HG03196 (cell line): ENCODE data around the gene SHQ1.

ENCODE experiments used
- ATAC-seq: cut with Tn5 transposase; IDR thresholded peaks from one replicate; pipeline ENCODE4 v1.9.1; 2021; ENCODE audit not compliant: unreplicated experiment

SHQ1 gene

DNA sequence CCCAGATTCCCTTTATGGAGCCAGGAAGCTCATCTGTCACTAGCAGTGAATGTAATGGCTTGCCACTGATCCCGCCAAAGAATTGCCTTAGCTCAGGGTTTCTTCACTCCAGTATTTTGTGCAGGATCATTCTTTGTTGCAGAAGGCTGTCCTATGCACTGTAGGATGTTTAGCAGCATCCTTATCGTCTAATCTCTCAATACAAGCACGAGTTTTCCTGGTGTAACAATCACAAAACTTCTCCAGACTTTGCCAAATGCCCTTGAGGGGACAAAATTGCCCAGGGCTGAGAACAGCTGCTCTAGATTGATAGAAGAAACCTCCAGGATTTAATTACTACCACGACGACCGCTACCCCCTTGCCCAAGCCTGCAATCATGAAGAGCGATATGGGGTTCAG is 6.8 kb upstream of the SHQ1 start:
- no peak for ATAC-seq

DNA sequence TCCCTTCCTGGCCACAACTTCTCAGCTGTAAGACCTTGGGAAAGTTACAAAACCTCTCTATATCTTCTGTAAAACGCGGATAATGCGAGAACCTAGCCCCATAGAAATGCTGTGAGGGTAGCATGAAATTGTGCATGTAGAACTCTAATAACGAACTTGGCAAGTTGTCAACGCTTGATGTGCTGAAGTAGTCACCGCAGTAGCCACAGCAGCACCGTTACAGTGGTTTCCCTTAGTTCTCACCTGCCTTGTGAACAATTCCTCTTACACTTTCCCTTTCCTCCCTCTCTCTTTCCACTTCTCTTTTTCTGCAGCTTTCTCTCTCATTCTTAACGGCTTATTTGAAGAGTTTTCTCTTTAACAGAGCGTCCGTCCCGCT is 447 bp upstream of the SHQ1 start:
- ATAC-seq = peak; percentile 33

DNA sequence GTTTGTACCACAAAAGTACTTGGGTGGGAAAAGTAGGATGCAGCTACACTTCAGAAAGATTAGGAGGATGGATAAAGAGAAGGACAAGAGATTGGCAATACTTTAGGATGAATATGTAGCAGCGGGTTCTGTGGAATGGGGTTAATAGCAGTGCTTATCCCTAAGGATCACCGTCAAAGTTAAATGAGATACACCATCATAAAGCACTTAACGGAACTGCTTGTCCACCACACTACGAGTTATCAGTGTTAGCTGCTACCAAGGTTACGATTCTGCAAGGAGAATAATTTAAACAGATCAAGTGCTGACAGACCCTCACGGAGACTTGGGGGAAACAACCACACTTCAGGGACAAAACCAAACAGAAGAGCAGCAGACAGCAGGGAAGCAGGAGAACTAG is 963 bp downstream of the SHQ1 start:
- no peak for ATAC-seq

DNA sequence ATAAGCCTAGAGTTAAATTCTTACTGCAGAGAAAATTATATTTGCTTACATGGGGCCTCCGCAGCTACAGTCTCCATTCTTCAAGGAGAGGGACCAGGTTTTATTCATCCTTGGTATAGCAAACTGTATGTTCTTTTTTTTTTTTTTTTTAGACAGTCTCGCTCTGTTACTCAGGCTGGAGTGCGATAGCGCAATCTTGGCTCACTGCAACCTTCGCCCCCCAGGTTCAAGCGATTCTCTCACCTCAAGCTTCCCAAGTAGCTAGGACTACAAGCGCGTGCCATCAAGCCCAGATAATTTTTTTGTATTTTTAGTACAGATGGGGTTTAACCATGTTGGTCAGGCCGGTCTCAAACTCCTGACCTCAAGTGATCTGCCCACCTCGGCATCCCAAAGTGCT is 2.1 kb downstream of the SHQ1 start:
- no peak for ATAC-seq

DNA sequence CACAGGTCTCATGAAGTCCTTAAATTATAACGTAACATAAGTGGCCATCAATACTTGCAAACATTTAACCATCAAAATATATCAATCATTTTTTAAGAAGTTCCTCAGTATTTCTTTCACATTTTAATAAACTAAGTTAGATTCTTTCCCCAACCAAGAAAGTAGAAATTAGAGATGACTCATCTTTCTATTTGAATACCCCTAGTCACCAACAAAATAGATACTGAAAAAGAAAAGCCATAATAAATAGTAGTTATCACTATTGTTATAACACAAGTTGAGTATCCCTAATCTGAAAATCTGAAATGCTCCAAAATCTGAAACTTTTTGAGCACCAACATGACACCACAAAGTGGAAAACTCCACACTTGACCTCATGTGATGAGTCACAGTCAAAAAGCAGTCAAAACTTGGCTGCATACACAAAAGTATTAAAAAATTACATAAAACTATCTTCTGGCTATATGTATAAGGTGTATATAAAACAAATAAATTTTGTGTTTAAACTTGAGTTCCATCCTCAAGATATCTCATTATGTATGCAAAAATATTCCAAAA is 3.7 kb downstream of the SHQ1 start:
- ATAC-seq = no peak

DNA sequence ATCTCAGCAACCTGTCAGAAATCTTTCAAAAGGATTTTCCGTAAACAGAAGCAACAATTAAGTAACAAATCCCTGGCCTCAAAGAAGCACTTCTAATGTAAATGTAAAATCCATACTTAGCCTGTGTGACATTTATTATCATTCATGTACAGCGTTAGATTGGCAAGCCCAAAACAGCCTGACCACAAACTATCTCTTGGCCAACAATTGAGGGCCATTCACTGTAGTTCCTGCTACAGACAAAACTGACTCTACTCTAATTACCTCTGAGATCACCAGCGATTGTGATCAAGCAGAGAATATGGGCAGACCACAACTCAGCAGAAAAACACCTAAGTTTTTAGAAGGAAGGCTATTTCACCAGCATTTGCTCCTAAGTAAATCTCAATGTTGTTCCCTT is 9.2 kb downstream of the SHQ1 start:
- ATAC-seq = no peak

DNA sequence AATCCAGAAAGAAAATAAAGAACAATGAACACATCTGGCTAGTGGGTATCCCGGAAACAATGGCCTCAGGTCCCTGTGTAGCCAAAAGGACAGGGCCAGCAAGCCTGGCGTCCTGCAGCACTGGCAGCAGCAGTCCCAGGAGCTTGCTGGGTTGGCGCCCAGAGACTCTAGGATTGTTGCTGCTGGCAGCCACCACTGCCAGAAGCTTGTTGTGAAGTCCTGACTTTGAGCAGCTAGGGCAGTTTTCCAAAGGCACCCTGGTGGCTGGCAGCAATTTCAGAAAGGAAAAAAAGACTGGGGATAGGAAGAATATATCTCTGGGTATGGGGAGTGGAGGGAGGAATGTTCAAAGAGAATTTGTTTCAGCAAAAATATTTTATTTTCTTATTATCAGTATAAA is 11.3 kb downstream of the SHQ1 start:
- no peak for ATAC-seq

DNA sequence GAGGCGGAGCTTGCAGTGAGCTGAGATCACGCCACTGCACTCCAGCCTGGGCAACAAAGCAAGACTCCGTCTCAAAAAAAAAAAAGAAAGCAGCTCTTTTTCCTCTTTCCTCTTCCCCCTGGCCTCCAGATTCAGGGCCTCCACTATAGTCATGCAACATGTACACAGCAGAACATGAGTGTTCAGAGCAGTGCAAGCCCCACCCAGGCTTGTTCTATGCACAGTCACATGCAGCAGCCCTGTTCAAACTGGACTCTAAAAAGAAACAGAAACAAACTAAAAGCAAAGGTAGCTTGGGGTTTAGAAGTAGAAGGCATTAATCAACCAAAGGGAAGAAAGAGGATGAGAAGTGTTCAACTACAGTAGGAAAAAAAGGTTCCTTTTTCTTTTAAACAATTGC is 11.8 kb downstream of the SHQ1 start:
- ATAC-seq = no peak

DNA sequence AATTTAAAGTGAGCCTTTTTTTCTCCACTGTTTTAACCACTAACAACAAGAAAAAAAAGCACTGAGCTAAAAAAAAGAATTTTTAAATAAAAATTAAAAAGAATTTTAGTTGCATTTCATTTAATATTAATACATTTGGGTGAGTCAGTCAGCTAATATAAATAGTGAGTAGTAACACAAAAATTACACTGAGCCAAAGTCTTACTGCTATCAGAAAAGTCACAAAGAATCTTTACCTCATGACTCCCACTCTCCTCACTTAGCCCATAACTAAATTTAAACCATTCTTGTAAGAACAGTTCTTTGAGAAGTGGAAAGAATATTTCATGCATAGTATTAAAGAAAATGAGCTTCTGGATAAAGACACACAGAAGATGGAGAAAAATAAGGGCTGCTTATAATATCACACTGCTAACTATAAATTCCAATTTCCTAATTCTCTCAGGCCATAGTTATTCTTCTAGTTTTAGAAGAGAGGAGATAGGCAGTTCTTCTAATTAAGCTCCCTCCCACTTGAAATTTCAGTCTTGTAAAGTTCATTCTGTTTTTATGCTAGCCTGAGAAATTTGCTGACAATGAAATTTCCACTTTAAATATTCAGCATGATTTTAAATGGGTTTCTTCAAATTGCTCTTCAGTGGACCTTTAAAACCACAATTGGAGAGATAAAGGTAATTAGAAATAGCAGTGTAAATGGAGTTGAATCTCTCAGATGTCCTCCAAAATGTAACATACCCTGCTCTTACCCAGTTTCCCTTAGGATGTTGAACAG is 17.6 kb downstream of the SHQ1 start:
- no peak for ATAC-seq

DNA sequence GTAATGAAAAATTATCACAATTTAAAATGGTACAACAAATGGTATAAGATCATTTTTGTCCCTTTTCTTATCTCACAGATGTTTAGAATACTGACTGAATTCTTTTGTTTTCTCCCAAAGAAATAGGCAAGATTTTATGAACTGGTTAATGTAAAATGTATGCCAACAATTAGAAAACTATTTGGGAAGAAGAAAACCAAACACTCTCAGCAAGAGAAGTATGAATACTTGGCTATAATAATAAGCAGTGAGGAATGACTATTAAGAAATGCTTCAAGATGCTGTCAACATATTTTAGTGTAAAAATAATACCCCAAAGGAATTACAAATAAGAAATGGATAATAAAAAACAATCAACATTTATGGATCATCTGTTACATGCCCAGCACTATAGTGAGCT is 18.5 kb downstream of the SHQ1 start:
- no peak for ATAC-seq

DNA sequence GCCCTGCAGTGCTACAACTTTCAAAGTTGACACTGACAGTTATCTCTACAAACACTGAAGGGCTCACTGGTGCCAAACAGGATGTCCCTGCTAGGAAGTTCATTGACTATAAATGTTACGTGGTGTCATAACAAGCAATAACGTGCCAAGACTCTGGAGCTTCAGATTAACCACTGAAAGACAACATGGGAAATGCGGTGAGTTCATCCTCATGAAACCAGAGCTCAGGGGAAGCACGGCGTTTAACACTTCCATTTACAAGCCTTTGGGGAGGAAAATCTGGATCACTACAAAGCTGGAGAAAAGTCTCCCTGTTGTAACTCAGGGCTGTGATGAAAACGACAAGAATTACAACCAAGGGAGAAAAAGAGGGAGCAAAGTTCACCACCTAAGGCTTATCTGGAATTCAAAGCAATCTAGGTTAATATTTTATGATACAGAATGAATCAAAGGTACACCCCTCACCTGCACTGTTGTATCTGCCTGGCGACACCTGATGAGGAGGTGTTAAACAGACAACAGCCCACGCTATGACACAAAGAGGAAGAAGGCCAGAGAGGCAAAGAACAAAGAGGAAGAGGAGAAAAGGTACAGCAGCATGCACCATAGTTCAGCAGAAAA is 27.0 kb downstream of the SHQ1 start:
- ATAC-seq = no peak

DNA sequence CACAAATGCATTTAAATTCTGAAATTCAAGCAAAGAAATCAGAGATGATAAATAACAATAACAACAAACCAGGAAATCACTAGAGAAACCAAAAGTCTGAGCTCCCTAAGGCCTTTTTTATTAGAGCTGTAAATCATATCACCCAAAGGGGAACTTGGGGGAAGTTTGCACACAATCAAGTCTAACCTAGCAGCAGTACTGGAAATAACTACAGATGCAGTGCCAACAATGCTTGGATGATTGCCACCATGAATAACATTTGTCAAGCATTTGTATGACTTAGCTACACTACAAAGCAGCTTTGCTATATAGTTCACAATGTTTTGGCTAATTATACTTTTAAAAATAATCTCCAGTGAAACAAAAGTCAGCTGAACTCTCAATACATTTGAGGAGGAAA is 27.8 kb downstream of the SHQ1 start:
- ATAC-seq = no peak

DNA sequence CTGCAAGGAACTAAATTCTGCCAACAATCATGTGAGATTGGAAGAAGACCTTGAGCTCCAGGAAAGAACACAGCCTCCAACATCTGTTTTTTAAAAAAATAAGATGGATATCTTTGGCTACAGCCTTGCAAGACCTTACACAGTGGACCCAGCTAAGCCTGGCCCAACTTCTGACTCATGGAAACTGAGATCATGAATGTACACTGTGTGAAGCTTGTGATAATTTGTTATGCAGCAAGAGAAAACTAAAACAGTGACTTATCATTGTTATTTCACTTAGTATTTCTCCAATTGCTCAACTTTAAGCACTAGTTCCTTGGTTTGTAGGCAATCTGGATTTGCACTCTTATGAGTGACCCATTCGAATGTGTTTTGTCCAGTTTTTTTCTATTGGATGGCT is 29.3 kb downstream of the SHQ1 start:
- no peak for ATAC-seq

DNA sequence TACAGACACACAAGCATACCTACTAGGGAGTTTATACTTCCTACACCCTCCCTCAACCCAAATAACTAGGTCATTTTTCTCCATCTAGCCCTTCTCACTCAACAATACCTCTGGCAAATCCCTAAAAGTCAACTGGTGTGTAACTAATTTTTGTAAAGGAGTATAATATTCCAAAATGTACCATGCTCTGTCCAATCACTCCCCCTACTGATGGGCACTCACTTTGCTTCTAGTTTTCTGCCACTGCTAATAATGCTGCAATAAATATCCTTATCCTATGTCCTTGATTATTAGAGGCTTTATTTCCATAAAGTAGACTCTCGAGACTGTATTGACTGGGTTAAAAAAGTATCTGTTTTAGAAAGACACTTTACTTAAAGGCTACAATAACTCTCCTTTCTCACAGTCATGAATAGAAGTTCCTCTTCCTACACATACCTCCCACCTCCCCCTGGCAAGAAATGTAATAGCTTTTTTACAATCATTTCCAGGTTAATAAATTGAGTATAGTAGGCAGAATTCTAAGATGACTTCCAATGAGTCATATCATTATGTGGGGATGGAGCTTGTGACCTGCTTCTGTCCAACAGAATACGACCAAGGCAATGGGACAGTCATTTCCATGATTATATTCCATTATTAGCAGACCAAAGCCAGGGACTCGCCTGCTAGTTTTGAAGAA is 30.0 kb downstream of the SHQ1 start:
- ATAC-seq = no peak

DNA sequence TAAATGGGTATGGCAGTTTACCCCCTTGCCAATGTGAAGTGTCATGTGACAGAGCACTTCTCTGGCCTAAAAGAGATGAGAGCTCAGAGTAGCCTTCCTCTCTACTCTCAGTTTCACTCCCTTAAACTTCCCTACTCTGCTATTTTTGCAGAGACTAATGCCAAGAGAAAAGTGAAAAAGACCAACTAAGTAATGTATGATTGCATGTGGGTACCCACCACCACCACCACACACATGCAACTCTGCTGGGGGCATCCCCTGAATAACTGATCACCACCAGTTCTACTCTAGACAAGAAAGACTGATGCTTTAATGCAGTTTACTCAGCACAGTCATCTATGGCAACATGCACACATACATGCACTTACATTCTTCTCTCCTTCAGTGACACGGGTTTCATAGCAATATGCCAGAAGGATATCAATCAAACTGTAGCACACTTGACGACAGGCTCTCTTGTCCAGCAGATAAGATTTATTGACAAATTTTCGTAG is 31.3 kb downstream of the SHQ1 start:
- ATAC-seq = peak; percentile 59

DNA sequence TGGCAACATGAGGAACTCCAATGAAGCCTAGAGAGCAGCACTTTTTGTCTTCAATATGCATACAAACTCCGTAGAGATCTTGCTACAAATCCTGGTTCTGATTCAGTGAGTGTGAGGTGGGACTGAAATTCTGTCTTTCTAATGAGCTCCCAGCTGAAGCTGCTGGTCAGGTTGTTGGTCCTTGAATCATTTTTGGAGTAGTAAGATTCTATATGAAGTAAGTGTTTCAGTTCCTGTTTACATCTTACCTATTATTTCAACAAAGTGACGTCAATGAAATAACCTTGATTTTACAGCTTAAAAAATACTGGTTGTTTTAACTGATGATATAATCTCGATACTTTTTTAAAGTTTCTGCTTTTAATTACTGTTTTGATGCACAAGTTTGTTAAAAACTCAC is 33.9 kb downstream of the SHQ1 start:
- no peak for ATAC-seq

DNA sequence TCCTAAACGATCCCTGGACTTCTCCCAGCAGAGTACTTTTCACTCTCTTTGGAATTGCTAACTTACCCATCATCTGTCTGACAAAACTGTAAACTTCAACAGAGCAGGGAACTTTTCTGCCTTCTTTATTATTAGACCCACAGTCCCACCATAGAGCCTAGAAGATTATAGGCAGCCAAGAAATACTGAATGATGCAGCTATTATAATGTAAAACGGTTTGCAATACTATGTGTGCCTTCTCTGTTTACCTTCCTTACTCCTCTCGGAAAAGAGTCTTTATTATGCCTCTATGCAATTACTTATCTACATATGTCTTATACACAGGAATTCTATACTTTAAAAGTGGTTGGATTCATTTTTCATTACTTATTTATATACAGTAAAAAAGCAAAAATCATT is 36.0 kb downstream of the SHQ1 start:
- ATAC-seq = no peak

DNA sequence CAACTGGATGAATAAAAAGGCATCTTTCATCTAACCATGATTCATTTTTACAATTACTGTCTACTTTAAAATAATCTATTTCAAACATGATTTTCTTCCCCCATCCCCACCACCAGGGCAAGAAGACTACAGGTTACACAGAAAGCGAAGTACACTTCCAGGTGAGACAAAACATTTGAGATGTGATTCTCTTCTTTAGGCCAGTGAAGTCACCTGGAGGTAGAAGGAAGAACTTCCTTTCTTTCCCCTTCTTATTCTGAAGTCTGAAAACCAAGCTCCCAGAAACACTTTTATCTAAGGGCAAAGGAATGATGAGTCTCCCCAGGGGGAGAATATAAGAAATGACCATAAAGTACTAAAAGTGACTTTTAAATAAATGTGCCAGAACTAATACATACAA is 36.7 kb downstream of the SHQ1 start:
- no peak for ATAC-seq

DNA sequence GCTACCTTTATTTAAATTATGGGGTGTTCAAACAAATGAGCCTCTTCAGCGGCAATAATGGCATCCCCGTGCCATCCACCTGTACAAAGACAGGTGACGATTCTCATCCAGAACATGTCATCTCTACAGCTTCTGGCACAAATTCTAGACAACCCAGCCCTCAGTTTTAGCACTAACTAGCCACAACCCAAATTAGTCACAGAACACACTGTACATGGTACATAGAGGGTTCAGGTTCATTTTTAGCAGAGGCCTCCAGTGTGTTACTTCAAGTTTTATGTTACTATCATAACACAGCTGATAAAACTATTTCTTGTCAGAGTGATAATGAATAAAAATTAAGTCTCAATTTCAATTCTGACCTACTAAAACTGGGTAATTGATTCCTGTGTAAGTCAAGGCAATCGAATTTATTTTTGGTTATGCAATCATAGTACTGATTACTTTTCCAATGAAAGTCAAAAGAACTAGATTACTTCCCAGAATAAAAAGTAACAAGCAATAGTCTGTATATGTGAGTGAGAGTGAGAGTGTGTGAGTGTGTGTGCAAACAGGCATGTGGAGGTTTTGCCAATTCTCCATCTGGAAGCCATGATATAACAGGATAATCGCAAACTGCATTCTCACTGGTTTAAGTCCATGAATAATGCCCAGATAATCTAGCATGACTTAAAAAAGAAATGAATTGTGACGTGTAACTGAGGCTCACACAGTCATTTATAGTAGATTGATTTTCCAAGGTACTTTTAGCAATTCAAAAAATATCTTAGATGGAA is 37.4 kb downstream of the SHQ1 start:
- no peak for ATAC-seq

DNA sequence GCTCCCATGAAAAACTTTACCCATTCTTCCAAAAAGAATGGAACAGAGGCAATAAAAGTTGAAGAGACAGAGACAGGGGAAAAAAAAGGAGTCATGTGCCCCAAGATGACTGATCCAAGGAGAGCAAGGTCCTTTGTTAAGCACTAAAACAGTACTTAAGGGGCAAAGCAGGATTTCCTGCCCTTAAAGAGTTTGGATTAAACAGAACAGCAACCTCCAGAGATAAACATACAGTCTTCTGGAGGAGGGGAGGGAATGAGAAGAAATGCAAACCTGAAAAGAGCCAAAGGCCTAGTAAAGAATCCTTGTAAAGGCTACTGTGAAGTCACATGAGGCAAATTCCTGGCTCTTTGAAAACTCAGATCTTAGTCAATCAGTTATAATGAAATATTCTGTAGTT is 38.2 kb downstream of the SHQ1 start:
- ATAC-seq = no peak

DNA sequence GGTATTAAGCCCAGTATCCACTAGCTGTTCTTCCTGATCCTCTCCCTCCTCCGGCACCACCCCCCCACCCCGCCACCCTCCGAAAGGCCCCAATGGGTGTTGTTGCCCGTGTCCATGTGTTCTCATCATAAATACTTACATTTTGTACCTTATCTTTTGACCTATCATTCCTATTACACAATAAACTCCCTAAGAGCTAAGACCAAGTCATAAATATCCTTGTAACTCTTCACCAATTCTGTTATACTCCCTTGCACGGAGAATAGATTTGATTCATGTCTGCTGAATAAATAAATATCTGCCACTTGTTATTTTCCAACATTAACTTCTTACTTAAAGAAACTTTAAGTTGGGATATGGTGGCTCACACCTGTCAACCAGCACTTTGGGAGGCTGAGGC is 43.9 kb downstream of the SHQ1 start:
- no peak for ATAC-seq
